Fibroblast of peridontal ligament (primary cell): ENCODE data around the gene ATP5F1E.
"Not testable (repeated sequence)": the region's sequence is repeated elsewhere in the genome, so short reads cannot be mapped to it uniquely, and the experiment has no call there.

Source experiments
- DNase-seq: peaks from one replicate; pipeline ENCODE4 v3.0.0-alpha.2; 2010; ENCODE audit errors: extremely low read depth

Gene ATP5F1E

DNA sequence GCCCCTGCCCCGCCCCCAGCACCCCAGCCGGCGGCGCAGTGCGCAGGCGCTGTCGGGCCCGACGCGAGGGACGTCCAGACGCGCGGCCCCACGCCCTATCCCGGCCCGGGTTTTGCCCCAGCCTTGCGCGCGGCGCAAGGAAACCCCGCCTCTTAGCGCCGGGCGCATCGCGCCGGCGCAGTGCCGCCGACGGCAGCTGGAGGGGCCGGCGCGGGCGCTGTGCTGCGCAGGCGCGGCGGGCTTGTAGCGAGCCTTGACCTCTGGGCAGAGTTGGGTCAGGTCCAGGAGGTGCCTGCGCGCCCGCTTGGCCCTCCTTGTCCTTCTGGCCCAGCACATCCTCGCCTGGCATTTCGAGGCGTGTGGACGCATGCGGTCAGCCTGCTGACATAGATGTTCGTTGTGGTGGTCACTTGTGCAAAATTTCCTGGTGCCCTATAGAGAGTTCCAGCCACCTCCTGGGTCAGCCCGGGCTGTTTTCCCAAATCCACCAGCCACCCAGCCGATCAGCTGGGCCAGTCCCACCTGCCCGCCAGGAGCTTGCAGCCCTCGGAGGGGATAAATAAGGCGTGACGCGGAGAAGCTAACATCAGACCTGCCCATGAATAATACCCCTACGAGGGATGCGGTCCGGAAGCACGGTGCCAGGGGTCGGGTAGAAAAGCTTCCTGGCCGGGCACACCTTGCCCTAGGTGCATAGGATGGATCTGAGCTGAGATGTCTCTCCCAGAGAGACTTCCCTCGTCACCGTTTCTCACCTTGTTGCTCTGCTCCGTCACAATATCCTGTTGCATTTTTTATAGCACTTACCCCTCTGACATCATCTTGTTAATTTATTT, 10.9 kb upstream of the ATP5F1E start:
- DNase-seq = peak; percentile 84

GRCh38 chr20:59042151-59042795, 10.1 kb upstream of the ATP5F1E start, which contains the start of gene PRELID3B:
Gene PRELID3B (minus strand): TSS chr20:59042786. CDS start chr20:59042730, 56 bp downstream.
- peak; percentile 29 for DNase-seq

DNA sequence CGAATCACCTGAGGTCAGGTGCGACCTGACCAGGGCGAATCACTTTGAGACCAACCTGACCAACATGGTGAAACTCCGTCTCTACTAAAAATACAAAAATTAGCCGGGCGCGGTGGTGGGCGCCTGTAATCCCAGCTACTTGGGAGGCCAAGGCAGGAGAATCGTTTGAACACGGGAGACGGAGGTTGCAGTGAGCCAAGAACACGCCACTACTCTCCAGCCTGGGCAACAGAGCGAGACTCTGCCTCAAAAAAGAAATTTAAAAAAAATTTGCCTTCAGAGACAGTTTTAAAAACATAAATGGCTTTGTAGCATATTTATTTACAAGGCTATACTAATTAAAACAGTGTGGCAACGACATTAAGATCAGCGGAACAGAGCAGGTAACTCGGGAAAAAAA, 9.4 kb upstream of the ATP5F1E start:
- not testable (repeated sequence) for DNase-seq

- DNase-seq = no peak
These were observed 8.5 kb upstream of the ATP5F1E start for GRCh38 chr20:59040667-59041066.

DNA sequence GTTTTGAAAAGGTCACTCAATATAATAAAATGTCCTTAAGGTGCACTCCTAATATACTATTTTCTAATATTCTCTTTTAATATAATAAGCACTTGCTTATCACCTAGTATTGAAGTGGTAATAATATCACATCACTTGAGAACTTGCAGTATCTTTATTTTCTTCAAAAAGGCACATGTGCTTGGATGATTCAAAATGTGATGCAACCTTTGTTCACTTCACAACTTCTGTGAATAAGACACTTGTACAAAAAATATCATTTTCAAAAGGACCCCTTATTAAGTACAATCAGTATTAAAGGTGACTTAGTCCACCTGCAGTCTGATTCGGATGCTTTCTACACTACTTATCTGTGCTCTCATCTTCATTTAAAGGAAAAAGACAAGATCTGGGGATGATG, 7.1 kb upstream of the ATP5F1E start:
- peak; percentile 39 for DNase-seq

- DNase-seq = no peak
These were observed 5.3 kb upstream of the ATP5F1E start for GRCh38 chr20:59037386-59037785.

- DNase-seq = no peak
These were observed 3.2 kb upstream of the ATP5F1E start for GRCh38 chr20:59035381-59035780.

DNA sequence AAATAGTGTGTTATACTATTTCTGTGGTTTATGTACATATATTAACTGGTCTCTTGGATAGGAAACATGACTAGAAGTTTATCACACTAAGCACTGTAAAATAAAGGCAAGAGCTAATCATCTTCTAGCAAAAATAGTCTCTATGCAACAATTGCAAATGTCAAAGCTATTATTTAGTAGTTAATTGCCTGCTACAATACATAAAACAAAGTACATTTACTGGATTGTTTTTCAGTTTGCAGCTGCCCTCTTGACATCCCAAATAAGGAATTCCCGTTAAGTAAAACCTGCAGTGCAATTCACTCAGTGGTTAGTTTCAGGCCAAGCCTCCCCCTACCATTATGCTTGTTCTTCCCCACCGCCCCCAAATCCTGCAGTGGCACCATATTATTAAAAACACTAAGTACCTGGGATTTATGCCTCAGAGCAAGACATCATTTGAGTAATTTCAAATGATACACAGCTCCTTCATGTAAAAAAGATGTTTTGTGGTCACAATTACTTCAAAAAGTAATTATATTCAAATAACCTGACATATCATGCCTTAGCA, 1.6 kb upstream of the ATP5F1E start:
- no peak for DNase-seq

- no peak for DNase-seq
These were observed 958 bp upstream of the ATP5F1E start for GRCh38 chr20:59033093-59033492.

- no peak for DNase-seq
These were observed 551 bp upstream of the ATP5F1E start for GRCh38 chr20:59032713-59033059.

DNA sequence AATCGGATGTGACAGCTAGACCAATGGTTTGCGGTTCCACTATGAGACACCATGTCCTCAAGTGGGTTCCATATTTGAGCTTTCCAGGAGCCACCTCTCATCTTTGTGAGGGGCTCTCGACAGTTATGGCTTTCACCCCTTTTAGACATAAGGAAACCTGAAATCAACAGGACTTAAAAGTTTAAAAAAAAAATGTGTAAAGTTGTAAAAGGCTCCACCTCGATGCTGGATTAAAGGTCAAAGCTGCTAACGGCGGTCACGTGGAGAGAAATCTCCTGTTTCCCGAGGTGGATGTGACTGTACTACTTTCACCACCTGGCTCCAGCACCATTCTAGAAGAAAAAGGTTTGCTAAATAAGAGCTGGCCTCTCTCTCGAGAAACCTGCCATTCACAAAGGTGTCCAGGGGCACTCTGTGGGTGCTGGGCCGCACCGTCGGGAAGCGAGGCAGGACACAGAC, 542 bp downstream of the ATP5F1E start:
- no peak for DNase-seq

DNA sequence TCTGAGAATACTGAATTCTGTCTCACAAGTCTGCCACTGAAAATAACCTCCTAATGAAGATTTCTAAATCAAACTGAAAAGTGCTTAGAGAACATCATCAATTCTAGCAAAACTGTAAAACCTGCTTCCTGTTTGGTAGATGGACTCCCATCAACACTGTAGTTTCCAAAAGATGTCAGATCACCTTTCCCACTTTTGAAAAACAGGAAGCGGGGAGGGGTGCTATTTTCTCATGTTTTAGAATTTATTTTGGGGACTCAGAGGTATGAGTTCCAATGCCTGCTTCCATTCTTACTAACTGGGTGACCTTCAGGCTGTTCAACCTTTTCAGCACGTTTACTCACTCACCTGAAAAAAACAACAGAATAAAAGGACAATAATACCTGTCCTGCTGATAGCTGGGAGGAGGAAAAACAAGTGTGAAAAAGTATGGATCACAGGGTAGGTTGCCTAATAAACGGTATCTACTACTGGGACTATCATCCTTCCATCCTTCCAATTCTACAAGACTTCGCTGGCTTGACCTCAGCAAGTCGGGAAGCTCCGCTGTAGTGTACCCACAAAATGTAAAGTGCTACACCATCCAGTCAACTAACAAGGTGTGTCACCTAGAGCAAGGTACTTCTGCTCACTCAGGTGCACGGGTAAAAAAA, 1.1 kb downstream of the ATP5F1E start:
- DNase-seq = no peak

GRCh38 chr20:59028812-59029211, 3.3 kb downstream of the ATP5F1E start:
- no peak for DNase-seq

- DNase-seq = peak; percentile 85
These were observed 4.3 kb downstream of the ATP5F1E start for GRCh38 chr20:59027741-59028320.

- DNase-seq = no peak
These were observed 5.0 kb downstream of the ATP5F1E start for GRCh38 chr20:59026904-59027740.

DNA sequence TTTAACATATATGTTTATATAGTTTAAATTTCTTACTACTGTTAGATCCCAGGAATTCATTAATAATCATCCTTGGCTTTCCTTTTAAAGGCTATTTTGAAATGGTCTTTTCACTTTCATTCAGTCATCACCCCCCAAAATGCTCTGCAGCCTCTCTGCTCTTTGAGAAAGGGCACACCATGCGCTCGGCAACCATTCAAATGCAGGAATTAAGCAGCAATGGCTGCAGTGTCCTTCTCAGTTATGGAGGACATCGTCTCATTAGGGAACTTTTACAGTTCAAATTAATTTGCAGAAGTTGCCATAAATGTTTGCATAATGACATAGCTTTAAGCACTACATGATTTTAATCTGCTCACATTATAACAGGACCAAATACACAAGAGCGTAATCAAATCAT, 6.6 kb downstream of the ATP5F1E start:
- DNase-seq = no peak

- DNase-seq = no peak
These were observed 7.0 kb downstream of the ATP5F1E start for GRCh38 chr20:59025086-59025485.

GRCh38 chr20:59024111-59024530, 8.0 kb downstream of the ATP5F1E start:
- DNase-seq = no peak

DNA sequence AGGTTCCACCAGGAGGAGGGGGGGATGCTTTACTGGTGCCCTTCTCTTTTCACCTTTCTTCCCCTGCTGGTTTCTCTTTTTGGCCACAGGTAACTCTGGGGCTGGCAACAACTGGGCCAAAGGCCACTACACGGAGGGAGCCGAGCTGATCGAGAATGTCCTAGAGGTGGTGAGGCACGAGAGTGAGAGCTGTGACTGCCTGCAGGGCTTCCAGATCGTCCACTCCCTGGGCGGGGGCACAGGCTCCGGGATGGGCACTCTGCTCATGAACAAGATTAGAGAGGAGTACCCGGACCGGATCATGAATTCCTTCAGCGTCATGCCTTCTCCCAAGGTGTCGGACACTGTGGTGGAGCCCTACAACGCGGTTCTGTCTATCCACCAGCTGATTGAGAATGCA, 8.5 kb downstream of the ATP5F1E start:
- no peak for DNase-seq

- no peak for DNase-seq
These were observed 9.4 kb downstream of the ATP5F1E start for GRCh38 chr20:59022754-59023153.

GRCh38 chr20:59020938-59021551, 11.1 kb downstream of the ATP5F1E start:
- DNase-seq = peak; percentile 15
